HG02938 (cell line): ENCODE measurements around the gene SIX3.
A peak's percentile ranks its signal among the peaks of the same experiment; 100 is the strongest.

ENCODE experiments used
- ATAC-seq: cut with Tn5 transposase; IDR thresholded peaks from one replicate; pipeline ENCODE4 v1.9.1; 2021; ENCODE audit warnings: mild to moderate bottlenecking, moderate library complexity; ENCODE audit not compliant: unreplicated experiment

SIX3 gene

GRCh38 chr2:44941551-44942234, at the start of gene SIX3:
TSS of gene SIX3 (plus strand) at chr2:44941702. CDS start at chr2:44942105, 403 bp downstream.
- peak; percentile 65 for ATAC-seq

GRCh38 chr2:44894058-44894457, 47.4 kb upstream of the SIX3 start:
- ATAC-seq: no peak

GRCh38 chr2:44895061-44895460, 46.4 kb upstream of the SIX3 start:
- ATAC-seq: no peak

GRCh38 chr2:44897406-44897805, 44.1 kb upstream of the SIX3 start:
- ATAC-seq: no peak

DNA sequence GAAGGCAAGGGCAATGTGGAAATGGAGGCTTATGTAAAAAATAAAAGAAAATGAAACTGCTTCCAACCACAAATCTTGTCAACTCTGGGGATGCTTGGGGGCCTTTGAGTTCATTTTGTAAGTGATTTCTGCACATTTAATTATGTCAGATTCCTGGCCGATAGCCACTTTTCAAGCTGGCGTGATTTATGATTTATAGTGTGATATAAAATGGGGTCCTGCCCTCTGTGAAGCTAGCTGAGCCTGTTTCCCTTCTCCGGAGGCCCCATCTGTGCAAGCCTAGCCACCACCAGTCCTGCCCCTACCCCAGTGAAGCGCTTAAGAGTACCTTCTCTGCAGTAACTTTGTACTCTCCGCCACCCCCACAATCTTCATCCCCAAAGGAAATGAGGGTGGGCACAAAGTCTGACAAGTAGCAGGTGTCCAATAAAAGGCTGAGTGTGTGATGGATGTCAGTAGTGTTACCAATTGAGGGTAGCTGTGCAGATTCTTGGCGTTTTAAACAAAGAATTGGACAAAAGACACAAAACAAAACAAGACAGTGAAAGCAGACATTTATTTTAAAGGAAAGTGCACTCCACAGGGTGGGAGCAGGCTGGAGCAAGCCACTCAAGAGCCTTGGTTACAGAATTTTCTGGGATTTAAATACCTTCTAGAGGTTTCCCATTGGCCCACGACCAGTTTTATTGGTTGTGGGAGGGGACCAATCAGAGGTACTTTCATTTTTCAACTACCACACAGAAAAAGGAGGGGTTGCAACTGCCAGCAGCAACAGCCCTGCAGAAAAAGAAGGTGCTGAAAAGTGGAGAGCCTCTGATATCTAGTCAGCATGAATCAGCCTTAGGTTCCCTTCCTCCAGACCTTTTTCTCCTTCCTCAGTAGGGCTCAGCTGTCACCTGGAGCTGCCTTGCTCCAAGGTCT, 39.0 kb upstream of the SIX3 start:
- no peak for ATAC-seq

DNA sequence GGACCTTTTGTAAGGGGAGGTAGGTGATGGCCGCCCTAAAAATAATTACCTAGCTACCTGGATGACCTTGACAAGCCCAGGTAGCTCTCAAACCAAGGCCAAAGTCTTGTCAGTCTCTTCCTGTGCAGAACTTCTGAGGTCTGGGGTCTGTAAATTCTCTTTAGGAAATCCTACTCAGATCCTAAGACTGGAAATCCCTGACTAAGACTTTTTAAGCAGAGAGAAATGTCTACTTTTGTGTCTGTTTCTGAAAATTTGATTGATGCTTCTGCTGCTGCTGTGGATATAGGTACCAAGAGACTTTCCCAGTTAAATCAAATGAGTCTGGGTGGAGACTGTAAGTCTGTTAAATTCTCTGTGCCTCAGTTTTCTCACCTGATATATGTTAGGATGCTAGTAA, 36.9 kb upstream of the SIX3 start:
- ATAC-seq: no peak

GRCh38 chr2:44906972-44907371, 34.5 kb upstream of the SIX3 start:
- no peak for ATAC-seq

DNA sequence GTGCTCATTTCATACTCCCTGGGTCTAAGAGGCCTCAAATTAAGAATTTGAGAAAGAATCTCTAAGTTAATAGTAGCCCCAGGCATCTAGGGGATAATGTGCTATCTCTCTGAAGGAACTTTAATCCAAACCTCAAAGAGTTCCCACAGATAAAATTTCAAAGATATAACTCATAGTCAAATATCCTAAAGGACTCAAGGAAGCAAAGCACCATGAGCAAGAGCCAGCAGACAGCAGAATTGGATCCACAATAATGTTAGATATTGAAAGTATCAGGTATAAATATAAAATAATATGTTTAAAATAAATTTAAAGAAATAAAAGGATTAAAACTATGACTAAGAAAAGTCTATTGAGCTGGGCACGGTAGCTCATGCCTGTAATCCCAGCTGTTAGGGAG, 31.7 kb upstream of the SIX3 start:
- no peak for ATAC-seq

DNA sequence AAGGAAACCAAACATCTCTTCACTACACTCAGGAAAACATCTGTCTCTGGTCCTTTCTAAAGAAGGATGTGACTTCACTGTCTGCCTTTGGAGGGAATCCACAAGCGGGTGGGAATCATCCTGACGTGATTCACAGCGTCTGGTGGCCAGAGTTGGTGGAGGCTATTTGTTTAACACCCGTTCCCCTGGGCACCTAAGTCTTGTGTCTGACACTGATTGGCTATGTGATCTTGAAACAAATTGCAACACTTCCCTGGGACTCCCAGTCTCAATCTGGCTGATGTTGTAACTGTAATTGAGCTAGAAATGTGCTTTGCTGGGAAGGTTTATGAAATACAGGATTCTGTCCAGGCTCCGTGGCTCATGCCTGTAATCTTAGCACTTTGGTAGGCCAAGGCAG, 28.8 kb upstream of the SIX3 start:
- no peak for ATAC-seq

DNA sequence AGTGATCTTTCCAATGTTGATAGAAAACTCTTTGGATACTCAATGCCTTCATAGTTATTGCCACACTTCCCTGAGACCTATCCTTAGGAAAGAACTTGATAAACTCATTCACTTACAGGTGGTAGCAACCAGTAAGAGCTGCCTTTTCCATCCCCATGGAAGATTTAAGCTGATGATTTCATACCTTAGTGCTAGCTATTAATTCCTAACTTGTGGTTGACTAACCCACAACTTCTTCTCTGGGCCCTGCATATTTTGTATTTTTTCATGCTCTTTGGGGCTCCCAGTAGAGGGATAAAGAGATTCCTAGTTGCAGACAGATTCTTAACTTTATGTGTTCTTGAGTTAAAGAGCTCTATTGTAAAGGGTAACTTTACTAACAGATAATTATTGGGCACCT, 25.2 kb upstream of the SIX3 start:
- no peak for ATAC-seq

DNA sequence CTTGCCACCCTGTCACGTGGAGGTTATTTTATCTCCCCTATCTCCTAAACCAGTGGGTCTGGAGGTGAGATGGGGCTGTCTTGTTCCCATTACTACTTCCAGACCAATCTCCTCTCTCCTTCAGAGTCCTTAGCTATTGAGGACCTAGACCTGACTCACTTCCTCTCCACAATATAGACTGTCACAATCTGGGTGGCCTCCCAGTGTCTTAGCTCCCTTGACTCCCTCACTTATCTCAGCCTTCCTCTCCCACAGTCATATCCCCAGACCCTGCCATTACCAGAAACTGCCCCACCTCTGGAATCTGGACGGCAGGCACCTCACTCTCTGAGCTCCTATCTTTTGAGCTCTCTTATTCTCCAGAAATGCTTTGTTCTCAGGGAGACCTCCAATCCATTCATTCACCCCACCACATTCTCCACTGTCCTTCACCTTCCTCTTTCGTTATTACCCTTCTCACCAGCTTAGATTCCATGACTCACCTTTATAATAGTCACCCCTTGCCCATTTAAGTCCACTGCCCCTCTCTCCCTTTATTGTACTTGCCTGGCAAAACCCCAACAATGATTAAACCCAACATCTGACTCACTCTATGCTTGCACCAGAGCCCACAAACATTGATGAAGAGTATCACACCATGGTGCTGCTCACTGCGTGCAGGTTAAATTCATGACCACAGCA, 23.3 kb upstream of the SIX3 start:
- ATAC-seq: no peak

GRCh38 chr2:44920751-44921150, 20.8 kb upstream of the SIX3 start:
- ATAC-seq: no peak

DNA sequence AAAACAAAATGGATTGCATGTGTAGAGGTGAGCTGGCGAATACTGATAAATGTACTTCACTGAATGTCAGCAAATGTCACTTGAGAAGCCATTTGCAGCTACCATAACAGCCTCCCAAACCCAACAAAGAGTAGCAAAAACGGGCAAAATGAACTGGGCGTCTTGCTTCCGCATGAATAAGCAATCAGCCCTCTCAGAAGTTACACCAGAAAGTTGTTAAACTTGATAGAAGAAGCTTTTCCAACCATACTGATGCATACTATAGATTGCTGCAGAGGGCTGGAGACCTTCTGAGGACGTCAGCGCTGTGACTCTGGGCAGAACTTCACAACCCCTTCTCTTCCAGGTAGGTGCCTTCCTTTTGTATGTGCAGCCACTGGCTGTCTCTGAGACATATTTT, 18.7 kb upstream of the SIX3 start:
- ATAC-seq: no peak

- ATAC-seq: no peak
Measured at GRCh38 chr2:44925561-44926136, 15.9 kb upstream of the SIX3 start.

GRCh38 chr2:44926957-44927356, 14.5 kb upstream of the SIX3 start:
- no peak for ATAC-seq

- ATAC-seq: no peak
Measured at GRCh38 chr2:44927985-44928482, 13.5 kb upstream of the SIX3 start.

DNA sequence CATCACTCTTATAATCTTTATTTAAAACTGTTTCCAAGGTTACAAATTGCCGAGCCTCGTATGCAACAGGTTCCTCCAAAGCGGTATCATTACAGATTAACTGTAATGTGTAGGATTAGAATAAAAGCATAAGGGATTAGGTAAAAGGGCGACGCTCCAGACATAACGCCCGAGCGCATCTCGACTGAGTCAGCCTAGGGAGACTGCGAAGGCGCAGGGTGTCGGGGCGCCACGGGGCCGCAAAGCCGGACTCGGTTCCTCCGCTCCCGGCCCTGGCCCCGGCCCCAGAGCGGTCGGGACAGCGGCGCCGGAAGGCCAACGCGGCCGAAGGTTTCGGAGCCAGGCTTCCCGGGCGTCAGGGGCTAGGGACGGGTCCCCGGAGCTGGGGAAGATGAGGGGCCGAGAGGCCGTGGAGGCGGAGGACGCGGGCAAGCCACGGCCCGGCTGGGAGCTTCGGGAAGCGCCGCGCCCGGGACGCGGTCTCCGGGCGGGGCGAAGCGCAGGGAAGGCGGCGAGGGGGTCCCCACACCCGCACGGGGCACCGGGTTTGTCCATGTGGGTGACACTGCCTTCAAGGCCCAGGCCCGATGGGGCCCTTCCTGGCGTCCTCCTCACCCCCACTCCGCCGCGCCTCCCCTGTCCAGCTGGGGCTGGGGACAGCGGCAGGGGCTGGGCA, 12.9 kb upstream of the SIX3 start:
- no peak for ATAC-seq

GRCh38 chr2:44929159-44929734, 12.3 kb upstream of the SIX3 start:
- ATAC-seq: no peak

DNA sequence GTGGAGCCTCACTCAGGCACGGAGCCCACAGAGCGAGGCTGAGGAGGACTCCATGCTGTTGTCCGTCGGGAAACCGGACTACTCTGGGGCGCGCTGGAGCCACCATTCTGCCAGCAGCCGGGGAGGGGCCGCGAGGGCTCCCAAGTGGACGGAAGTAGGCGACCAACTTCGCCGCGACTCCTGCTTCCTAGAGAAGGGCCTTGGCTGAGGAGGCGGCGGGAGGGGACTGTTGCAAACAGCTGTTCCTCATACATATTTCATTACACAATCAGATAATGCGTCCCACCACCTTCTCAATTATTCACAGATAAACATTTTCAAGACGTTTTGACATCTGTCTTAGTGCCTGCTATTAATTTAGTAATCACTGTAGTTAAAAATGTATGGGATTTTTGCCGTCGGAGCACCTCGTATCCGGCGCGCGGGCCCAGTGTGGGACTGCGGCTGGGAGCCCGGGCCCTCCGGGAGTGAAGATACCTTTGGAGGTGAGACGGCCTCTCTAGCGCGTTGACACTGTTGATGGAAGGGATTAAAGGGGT, 11.7 kb upstream of the SIX3 start:
- ATAC-seq: no peak
